ENCODE measurements around the gene STX4.

GRCh38 chr16:30983898-30984610 lies 49.3 kb upstream of the STX4 start:
- TF ChIP-seq REST (IDR thresholded peaks at IDR 0.05; ENCODE audit: insufficient read depth in 1 of 2, low read depth in 2 of 2, low read length in 1 of 2) (no peak), CTCF (IDR thresholded peaks at IDR 0.05) (no peak), POLR2AphosphoS5 (IDR thresholded peaks at IDR 0.05; ENCODE audit: low read depth, low read length) (no peak), TCF7L2 (IDR thresholded peaks at IDR 0.05; ENCODE audit: low read depth, low read length) (no peak), SIN3A (IDR thresholded peaks at IDR 0.05; ENCODE audit: borderline replicate concordance, insufficient read depth, low read depth, low read length) (no peak)

Measured in Panc1 (cell line).